ENCODE data around the gene ROR2. TPM values are rescaled to one million over a fixed set of nuclear protein-coding genes. Genes with fewer than 3 reads are reported as not detected.

ROR2 gene
- total and polyA plus RNA-seq, 4 donors: 2.7 to 32.3 (median 9.2) TPM

GRCh38 chr9:91784673-91785446, 165.2 kb downstream of the ROR2 start:
- DNase-seq (no peak), ATAC-seq (ENCODE audit: insufficient read depth, low FRiP score) (no peak)
- H3K27ac ChIP-seq (ENCODE audit: low read depth in 1 of 2, low read length in 1 of 2): no peak overlapping the region
- no peaks in the 10 kb centered on the region for H3K27me3 ChIP-seq (ENCODE audit: control insufficient read depth in 3 of 3, insufficient read depth in 3 of 3, low read length in 2 of 3)
- 82 to 89% methylated on average over 6 of the region's 6 CpGs for WGBS, 2 donors
- TF ChIP-seq CTCF (IDR thresholded peaks at IDR 0.05; ENCODE audit: control extremely low read depth, extremely low read depth): no peak
- no peaks in the 10 kb centered on the region for H3K36me3 ChIP-seq (ENCODE audit: control insufficient read depth in 4 of 4, insufficient read depth in 4 of 4, low read length in 4 of 4)
- H3K4me3 ChIP-seq: no peak overlapping the region
- peaks cover 0 to 30% (median 14%) of the 10 kb centered on the region in 5 donors for H3K4me1 ChIP-seq (ENCODE audit: control insufficient read depth in 5 of 5, insufficient read depth in 5 of 5, low read length in 5 of 5)
- peaks cover 0 to 3% (median 0%) of the 10 kb centered on the region in 4 donors for H3K9me3 ChIP-seq (ENCODE audit: control insufficient read depth in 4 of 4, insufficient read depth in 3 of 4, low read length in 3 of 4)
- H3K9ac ChIP-seq (ENCODE audit: insufficient read depth in 1 of 2, low read length in 2 of 2): no peak overlapping the region

- no peak for ATAC-seq (ENCODE audit: insufficient read depth, low FRiP score)
- 84 to 90% methylated on average over 14 of the region's 14 CpGs for WGBS, 2 donors
- Histone ChIP-seq H3K4me3 (no peak overlapping the region), H3K36me3 (ENCODE audit: control insufficient read depth in 4 of 4, insufficient read depth in 4 of 4, low read length in 4 of 4) (no peaks in the 10 kb centered on the region), H3K9ac (ENCODE audit: insufficient read depth in 1 of 2, low read length in 2 of 2) (no peak overlapping the region), H3K27me3 (ENCODE audit: control insufficient read depth in 3 of 3, insufficient read depth in 3 of 3, low read length in 2 of 3) (no peaks in the 10 kb centered on the region), H3K4me1 (ENCODE audit: control insufficient read depth in 5 of 5, insufficient read depth in 5 of 5, low read length in 5 of 5) (peaks cover 0 to 30% (median 14%) of the 10 kb centered on the region in 5 donors), H3K27ac (ENCODE audit: low read depth in 1 of 2, low read length in 1 of 2) (no peak overlapping the region), H3K9me3 (ENCODE audit: control insufficient read depth in 4 of 4, insufficient read depth in 3 of 4, low read length in 3 of 4) (peaks cover 0 to 3% (median 0%) of the 10 kb centered on the region in 4 donors)
- DNase-seq: no peak
- no peak for TF ChIP-seq CTCF (IDR thresholded peaks at IDR 0.05; ENCODE audit: control extremely low read depth, extremely low read depth)
Observed at GRCh38 chr9:91783876-91784672, 166.0 kb downstream of the ROR2 start.

GRCh38 chr9:91783411-91783810, 166.6 kb downstream of the ROR2 start:
- 76 to 85% methylated on average over 6 of the region's 6 CpGs for WGBS, 2 donors
- no peak for DNase-seq
- Histone ChIP-seq H3K36me3 (ENCODE audit: control insufficient read depth in 4 of 4, insufficient read depth in 4 of 4, low read length in 4 of 4) (no peaks in the 10 kb centered on the region), H3K27me3 (ENCODE audit: control insufficient read depth in 3 of 3, insufficient read depth in 3 of 3, low read length in 2 of 3) (no peaks in the 10 kb centered on the region), H3K4me1 (ENCODE audit: control insufficient read depth in 5 of 5, insufficient read depth in 5 of 5, low read length in 5 of 5) (peaks cover 0 to 30% (median 14%) of the 10 kb centered on the region in 5 donors), H3K4me3 (no peak overlapping the region), H3K9me3 (ENCODE audit: control insufficient read depth in 4 of 4, insufficient read depth in 3 of 4, low read length in 3 of 4) (peaks cover 0 to 3% (median 0%) of the 10 kb centered on the region in 4 donors), H3K27ac (ENCODE audit: low read depth in 1 of 2, low read length in 1 of 2) (no peak overlapping the region), H3K9ac (ENCODE audit: insufficient read depth in 1 of 2, low read length in 2 of 2) (no peak overlapping the region)
- no peak for TF ChIP-seq CTCF (IDR thresholded peaks at IDR 0.05; ENCODE audit: control extremely low read depth, extremely low read depth)
- ATAC-seq (ENCODE audit: insufficient read depth, low FRiP score): no peak

Data from lung (tissue), 12 donors.